ENCODE measurements around the gene INTS4. TPM values are rescaled to one million over a fixed set of nuclear protein-coding genes. Genes with fewer than 3 reads are reported as not detected.

INTS4 gene, protein sequence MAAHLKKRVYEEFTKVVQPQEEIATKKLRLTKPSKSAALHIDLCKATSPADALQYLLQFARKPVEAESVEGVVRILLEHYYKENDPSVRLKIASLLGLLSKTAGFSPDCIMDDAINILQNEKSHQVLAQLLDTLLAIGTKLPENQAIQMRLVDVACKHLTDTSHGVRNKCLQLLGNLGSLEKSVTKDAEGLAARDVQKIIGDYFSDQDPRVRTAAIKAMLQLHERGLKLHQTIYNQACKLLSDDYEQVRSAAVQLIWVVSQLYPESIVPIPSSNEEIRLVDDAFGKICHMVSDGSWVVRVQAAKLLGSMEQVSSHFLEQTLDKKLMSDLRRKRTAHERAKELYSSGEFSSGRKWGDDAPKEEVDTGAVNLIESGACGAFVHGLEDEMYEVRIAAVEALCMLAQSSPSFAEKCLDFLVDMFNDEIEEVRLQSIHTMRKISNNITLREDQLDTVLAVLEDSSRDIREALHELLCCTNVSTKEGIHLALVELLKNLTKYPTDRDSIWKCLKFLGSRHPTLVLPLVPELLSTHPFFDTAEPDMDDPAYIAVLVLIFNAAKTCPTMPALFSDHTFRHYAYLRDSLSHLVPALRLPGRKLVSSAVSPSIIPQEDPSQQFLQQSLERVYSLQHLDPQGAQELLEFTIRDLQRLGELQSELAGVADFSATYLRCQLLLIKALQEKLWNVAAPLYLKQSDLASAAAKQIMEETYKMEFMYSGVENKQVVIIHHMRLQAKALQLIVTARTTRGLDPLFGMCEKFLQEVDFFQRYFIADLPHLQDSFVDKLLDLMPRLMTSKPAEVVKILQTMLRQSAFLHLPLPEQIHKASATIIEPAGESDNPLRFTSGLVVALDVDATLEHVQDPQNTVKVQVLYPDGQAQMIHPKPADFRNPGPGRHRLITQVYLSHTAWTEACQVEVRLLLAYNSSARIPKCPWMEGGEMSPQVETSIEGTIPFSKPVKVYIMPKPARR
- 37.0 and 41.7 TPM in 2 replicates for total RNA-seq

GRCh38 chr11:77994434-77995362 is at the start of gene INTS4:
Gene INTS4, minus strand, starts transcription at chr11:77994668. Its CDS starts 25 bp downstream, at chr11:77994643.

DNA sequence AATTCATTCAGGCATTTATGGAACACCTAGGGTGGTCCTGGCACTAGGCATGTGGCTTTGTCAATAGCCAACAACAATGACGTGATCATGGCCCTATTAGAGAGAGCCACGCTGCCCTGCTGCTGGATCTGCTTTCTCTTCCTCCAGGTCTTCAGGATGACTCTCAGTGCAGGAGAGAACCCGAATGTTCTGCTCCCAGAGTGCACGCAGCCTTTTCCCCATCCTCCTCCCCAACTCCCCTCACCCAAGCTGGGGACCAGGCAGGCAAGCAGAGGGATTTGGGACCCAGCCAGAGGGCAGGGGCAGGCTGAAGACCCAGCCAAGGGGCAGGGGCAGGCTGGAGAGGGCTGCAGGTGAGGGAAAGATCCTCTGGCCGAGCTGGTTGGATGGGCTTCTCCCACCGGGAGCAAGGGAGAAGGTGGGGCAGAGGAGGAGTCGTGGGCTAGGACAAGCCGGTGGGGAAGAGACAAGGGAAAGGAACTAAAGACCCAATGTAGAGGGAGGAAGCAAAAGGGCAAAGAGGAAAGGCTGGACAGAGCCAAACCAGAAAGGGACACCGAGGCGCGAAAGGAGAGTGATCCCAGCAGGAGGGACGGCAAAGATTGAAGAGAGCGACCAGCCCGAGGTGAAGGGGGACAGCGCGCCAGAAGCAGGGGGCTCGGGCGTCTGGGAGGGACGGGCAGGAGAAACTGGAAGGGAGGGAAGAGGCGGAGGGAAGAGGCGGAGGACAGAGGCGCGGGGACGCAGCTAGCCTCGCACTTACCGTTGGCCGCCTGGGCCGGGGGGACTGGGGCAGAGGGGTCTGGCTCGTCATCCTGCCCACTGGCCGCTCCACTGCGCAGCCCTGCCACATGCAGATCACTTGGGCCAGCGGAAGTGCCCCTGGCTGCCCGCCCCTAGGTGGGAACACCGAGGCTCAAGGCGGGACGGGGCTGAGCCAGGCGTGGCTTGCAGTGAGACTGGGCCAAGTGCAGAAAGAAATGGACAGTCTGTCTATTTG is 28.2 kb upstream of the INTS4 start, which contains the start of gene KCTD14:
Gene KCTD14, minus strand, starts transcription at position 880 of the 1,000 bp plus-strand sequence. Its CDS starts 27 bp downstream, at position 853.

Small RNA genes lying within 50 kb of the gene (small RNA-seq; reads per million reads assigned to genes)
- not detected for gene AP002812.4

Other genes starting within 250 kb of the INTS4 start
- gene RSF1, start 173.9 kb downstream of the INTS4 start, total RNA-seq = 38.6 and 41.4 TPM in 2 replicates
- 18.2 and 20.0 TPM in 2 replicates for gene AAMDC, start 173.5 kb downstream of the INTS4 start, total RNA-seq
- gene KCTD14, start 28.6 kb upstream of the INTS4 start, total RNA-seq = 1.7 and 3.7 TPM in 2 replicates
- gene THRSP, start 69.2 kb upstream of the INTS4 start, total RNA-seq = 0.13 TPM in 1 of 2 replicates, not detected in the other
- 69.2 and 117 TPM in 2 replicates for gene NDUFC2, start 85.2 kb upstream of the INTS4 start, total RNA-seq
- 39.7 and 50.4 TPM in 2 replicates for gene ALG8, start 145.0 kb upstream of the INTS4 start, total RNA-seq
- 10.6 and 13.8 TPM in 2 replicates for gene KCTD21, start 194.0 kb upstream of the INTS4 start, total RNA-seq
- 11.6 and 13.5 TPM in 2 replicates for gene USP35, start 194.3 kb upstream of the INTS4 start, total RNA-seq